K562 (cell line): ENCODE measurements around the gene RHOV. TPM values are rescaled to one million over a fixed set of nuclear protein-coding genes. Genes with fewer than 3 reads are reported as not detected.
A peak's percentile ranks its signal among the peaks of the same experiment; 100 is the strongest.

Experiments used
- ATAC-seq: fragments of 200-7000 bp; cut with Tn5 transposase; 3 replicates; pipeline ENCODE4 v1.9.1; 2020; ENCODE audit warnings: moderate library complexity
- BruUV-seq: library from RNA; stranded (reverse); fragments of 400-500 nt; replicated peaks from 2 replicates; lab custom pipeline; 2021; lab: Mats Ljungman, UMichigan
- CTCF ChIA-PET: fragments of 300-600 bp; formaldehyde crosslinking; extraction: SDS; loops from one replicate; lab custom pipeline; 2021; ENCODE audit warnings: low intra/inter-chr PET ratio; lab: Yijun Ruan, JAX
- POLR2A ChIA-PET: fragments of 300-600, 350-650 bp; sonication (Branson Sonifier 250); formaldehyde crosslinking; extraction: SDS; loops from one replicate; lab custom pipeline; 2021; ENCODE audit warnings: antibody characterized with exemption, inconsistent platforms; lab: Yijun Ruan, JAX
- DNase-seq, 4 experiments: peaks; one replicate each; pipeline versions ENCODE4 v3.0.0 to v3.0.0-alpha.2; 2011 to 2018; ENCODE audit warnings: low spot score in 3 of 4, mixed read lengths in 3 of 4; ENCODE audit errors: extremely low read depth in 1 of 4
- FAIRE-seq: peaks from 2 replicates; lab custom pipeline; 2011; peaks lifted over from hg19 to GRCh38; lab: Jason Lieb, UNC
- H2AFZ ChIP-seq: 2 replicates; pipeline ENCODE4 v1.6.0; 2011; ENCODE audit warnings: low read depth, low read length, control low read depth, inconsistent platforms
- H3K27ac ChIP-seq: fragments of 200-600 bp; 3 replicates; pipeline ENCODE4 v1.8.0; 2011; ENCODE audit warnings: low read depth, mild to moderate bottlenecking, control low read depth, inconsistent platforms, low read length, moderate library complexity, mixed read lengths; ENCODE audit errors: extremely low read depth
- H3K27me3 ChIP-seq, 2 experiments: fragments of 300-600 bp in 1 of 2; 2 replicates in 1 of 2; 3 replicates in 1 of 2; pipeline versions ENCODE4 v1.6.0 to v1.8.0; 2011; ENCODE audit warnings: inconsistent platforms in 2 of 2, low read length in 2 of 2, mild to moderate bottlenecking in 1 of 2, mixed read lengths in 1 of 2, moderate library complexity in 1 of 2; ENCODE audit not compliant: control insufficient read depth in 2 of 2, insufficient read depth in 2 of 2
- H3K36me3 ChIP-seq: fragments of 300-600 bp; 3 replicates; pipeline ENCODE4 v1.8.0; 2011; ENCODE audit warnings: mild to moderate bottlenecking, low read length, inconsistent platforms; ENCODE audit not compliant: control insufficient read depth, insufficient read depth
- H3K4me1 ChIP-seq, 2 experiments: fragments of 200-600 bp in 1 of 2; replicated peaks in 1 of 2; 2 replicates in 1 of 2; 3 replicates in 1 of 2; pipeline versions ENCODE4 v1.5.1 to v1.8.0; 2011; ENCODE audit warnings: inconsistent platforms in 2 of 2, low read length in 2 of 2, mild to moderate bottlenecking in 1 of 2, mixed read lengths in 1 of 2, moderate library complexity in 1 of 2; ENCODE audit not compliant: control insufficient read depth in 2 of 2, insufficient read depth in 2 of 2
- H3K4me2 ChIP-seq: 2 replicates; pipeline ENCODE4 v1.6.1; 2011; ENCODE audit warnings: low read length, control low read depth, inconsistent platforms, mixed read lengths; ENCODE audit not compliant: insufficient read depth
- H3K4me3 ChIP-seq: fragments of 200-600 bp; sonication (generic), shearing (Covaris generic); 2 replicates; pipeline ENCODE4 v1.5.1; 2016; ENCODE audit warnings: control low read depth, inconsistent platforms
- H3K79me2 ChIP-seq: fragments of 200-600 bp; 3 replicates; pipeline ENCODE4 v1.8.0; 2011; ENCODE audit warnings: low read length, inconsistent platforms; ENCODE audit not compliant: control insufficient read depth, insufficient read depth
- H3K9ac ChIP-seq, 2 experiments: 2 replicates each; pipeline versions ENCODE4 v1.6.0 to v1.6.1; 2011; ENCODE audit warnings: low read depth in 2 of 2, low read length in 2 of 2, control low read depth in 1 of 2, inconsistent platforms in 1 of 2, mild to moderate bottlenecking in 1 of 2, mixed read lengths in 1 of 2; ENCODE audit not compliant: insufficient read depth in 1 of 2
- H3K9me1 ChIP-seq: one replicate; pipeline ENCODE4 v1.6.0; 2011; ENCODE audit warnings: inconsistent platforms, mild to moderate bottlenecking, low read length, moderate library complexity; ENCODE audit not compliant: control insufficient read depth, insufficient read depth
- H3K9me3 ChIP-seq: replicated peaks from 2 replicates; pipeline ENCODE4 v1.5.1; 2011; ENCODE audit warnings: low read depth, low read length, inconsistent platforms; ENCODE audit not compliant: control insufficient read depth, insufficient read depth
- H4K20me1 ChIP-seq: replicated peaks from 2 replicates; pipeline ENCODE4 v1.6.1; 2011; ENCODE audit warnings: low read length, inconsistent platforms, mixed read lengths; ENCODE audit not compliant: control insufficient read depth, insufficient read depth
- CBX1 ChIP-seq: sonication (generic); IDR thresholded peaks from 2 replicates; pipeline ENCODE4 v1.6.1; 2016; ENCODE audit warnings: antibody characterized with exemption, low read depth, mild to moderate bottlenecking
- ID3 ChIP-seq, 2 experiments: fragments of 250-450 bp in 1 of 2; fragments of 450-650 bp in 1 of 2; sonication (Bioruptor Pico) in 1 of 2; IDR thresholded peaks; 2 replicates each; pipeline versions ENCODE4 v1.6.1 to v1.8.0; 2016 to 2021; ENCODE audit warnings: mild to moderate bottlenecking in 2 of 2, moderate library complexity in 2 of 2, missing compliant biosample characterization in 1 of 2, missing genetic modification characterization in 1 of 2
- MTA3 ChIP-seq: fragments of 450-650 bp; formaldehyde crosslinking; IDR thresholded peaks from 2 replicates; pipeline ENCODE4 v1.6.1; 2017; ENCODE audit warnings: mild to moderate bottlenecking, borderline replicate concordance
- NRF1 ChIP-seq, 2 experiments: fragments of 450-650 bp; IDR thresholded peaks in 1 of 2; conservative IDR thresholded peaks in 1 of 2; 2 replicates each; pipeline ENCODE4 v1.6.1; 2014; ENCODE audit warnings: mild to moderate bottlenecking in 2 of 2
- REST ChIP-seq, 2 experiments: fragments of 450-650 bp; formaldehyde crosslinking in 1 of 2; IDR thresholded peaks; 2 replicates each; pipeline versions ENCODE4 v1.4.0 to v1.6.1; 2014 to 2020; ENCODE audit warnings: mild to moderate bottlenecking in 2 of 2, borderline replicate concordance in 1 of 2, low read depth in 1 of 2
- SETDB1 ChIP-seq: IDR thresholded peaks from one replicate; pipeline ENCODE4 v1.6.1; 2012; ENCODE audit warnings: low read length, control low read depth, inconsistent platforms
- XRCC4 ChIP-seq: IDR thresholded peaks from one replicate; pipeline ENCODE4 v1.6.1; 2011; ENCODE audit not compliant: insufficient read depth, insufficient read length; ENCODE audit errors: extremely low read depth
- WGBS: fragments of 100-300 bp; shearing (Covaris generic); methylation state at CpG from one replicate; pipeline ENCODE4 v1.1.6; 2016; ENCODE audit warnings: low coverage, mixed read lengths; ENCODE audit not compliant: insufficient coverage; ENCODE audit errors: missing lambda C conversion rate; 5-methylcytosine and 5-hydroxymethylcytosine counted together
- in situ Hi-C: fragments of 300-500 bp; cut with MboI; formaldehyde crosslinking; loops from 4 replicates; pipeline ENCODE4 v1.15.0; 2018; ENCODE audit warnings: inconsistent platforms, mixed read lengths
- intact Hi-C: fragments of 100-400 bp; cut with micrococcal nuclease; formaldehyde crosslinking; loops from 2 replicates; pipeline ENCODE4 v1.14.2; 2022
- polyA plus RNA-seq, 8 experiments: library from polyadenylated mRNA; depleted of rRNA in 4 of 8; stranded (reverse) in 5 of 8; unstranded in 3 of 8; fragments of >200 nt; fragmentation: Nextera tagmentation in 2 of 8; fragmentation: Illumina TruSeq in 1 of 8; extraction: Ambion mirVana in 2 of 8; extraction: Trizol in 1 of 8; gene quantifications; 2 replicates each; pipeline versions ENCODE4 v1.2.1 to v1.2.3, GENCODE V29; 2011 to 2014; ENCODE audit warnings: inconsistent platforms in 1 of 8, missing spikeins in 1 of 8
- total RNA-seq, 7 experiments: library from RNA; depleted of rRNA in 6 of 7; stranded (reverse); fragments of >200 nt in 6 of 7; fragmentation: Illumina TruSeq in 2 of 7; extraction: Trizol in 2 of 7; gene quantifications; 2 replicates each; pipeline versions ENCODE4 v1.2.1 to v1.2.3, GENCODE V29; 2011 to 2021; ENCODE audit warnings: low replicate concordance in 1 of 7
- TF ChIP-seq, protein P1 (sequence below): fragments of 450-650 bp; IDR thresholded peaks from 2 replicates; pipeline ENCODE4 v1.6.1; 2016; ENCODE audit warnings: antibody characterized with exemption

Gene RHOV
- total and polyA plus RNA-seq, 9 of the 15 experiments (the other 6 are each of a cell fraction or from before 2014, with no cell fraction given), result 0.08 to 2.0 (median 1.1) TPM

GRCh38 chr15:40906091-40906990, 32.3 kb upstream of the RHOV start:
- POLR2A ChIA-PET, result interaction anchor here (1.0 kb wide), 1 partner anchor 113 kb away, joined by 4 read pairs; no protein-coding TSS in a partner anchor
- H3K27ac ChIP-seq, result peak overlapping the region; percentile 52; the same call in 2 of the 3 replicates
- FAIRE-seq (peak; percentile 44), DNase-seq (peak; percentile 90 to 96 (median 94)), ATAC-seq (peak; percentile 99)
- peaks cover 11 to 27% of the 10 kb centered on the region in 2 experiments; a peak in 4 of 5 replicates for H3K4me1 ChIP-seq
- H3K9me3 ChIP-seq, result no peaks in the 10 kb centered on the region
- peak overlapping the region; percentile 78 for H2AFZ ChIP-seq
- H3K79me2 ChIP-seq, result no peaks in the 10 kb centered on the region
- WGBS, result 7% methylated on average over 25 of the region's 36 CpGs
- intact Hi-C loops, result loop anchor here (1.0 to 5.0 kb wide), 2 partner anchors 61 to 116 kb away; no protein-coding TSS in a partner anchor
- H4K20me1 ChIP-seq, result peaks cover 23% of the 10 kb centered on the region; the same call in 1 of the 2 replicates
- H3K4me2 ChIP-seq, result peak overlapping the region; percentile 76
- peak overlapping the region; percentile 38 to 92; a peak in 3 of 4 replicates for H3K9ac ChIP-seq
- in situ Hi-C loops, result loop anchor here (5.0 kb wide), 1 partner anchor 116 kb away; no protein-coding TSS in a partner anchor
- no peaks in the 10 kb centered on the region for H3K9me1 ChIP-seq
- CTCF ChIA-PET, result interaction anchor here (0.6 to 5.5 kb wide), 7 partner anchors 12 to 426 kb away, joined by 3 to 74 read pairs (median 3); partner anchors contain the start of genes OIP5 and VPS18
- H3K36me3 ChIP-seq, result peaks cover 23% of the 10 kb centered on the region; the same call in 2 of the 3 replicates
- BruUV-seq, result no TSS peak
- no peaks in the 10 kb centered on the region for H3K27me3 ChIP-seq
- H3K4me3 ChIP-seq, result peak overlapping the region; percentile 34
- TF ChIP-seq CBX1, result no peak
- TF ChIP-seq NRF1 (conservative IDR thresholded peaks at IDR 0.05 in 1 of 2, IDR thresholded peaks at IDR 0.05 in 1 of 2), result peak; percentile 32 to 41
- no peak for TF ChIP-seq XRCC4
- no peak for TF ChIP-seq ID3 (CRISPR knock-in tag; IDR thresholded peaks at IDR 0.05)
- TF ChIP-seq ID3 (tag; IDR thresholded peaks at IDR 0.05), result 0 out of 2 replicates have a peak, but pooled peaks have one; percentile 30
- no peak for TF ChIP-seq SETDB1
- TF ChIP-seq REST (IDR thresholded peaks at IDR 0.05; ENCODE audit: borderline replicate concordance), result peak; percentile 78; the same call in 1 of the 2 replicates
- TF ChIP-seq REST (CRISPR knock-in tag; IDR thresholded peaks at IDR 0.05; ENCODE audit: low read depth), result 0 out of 2 replicates have a peak, but pooled peaks have one; percentile 18
- TF ChIP-seq, protein P1, sequence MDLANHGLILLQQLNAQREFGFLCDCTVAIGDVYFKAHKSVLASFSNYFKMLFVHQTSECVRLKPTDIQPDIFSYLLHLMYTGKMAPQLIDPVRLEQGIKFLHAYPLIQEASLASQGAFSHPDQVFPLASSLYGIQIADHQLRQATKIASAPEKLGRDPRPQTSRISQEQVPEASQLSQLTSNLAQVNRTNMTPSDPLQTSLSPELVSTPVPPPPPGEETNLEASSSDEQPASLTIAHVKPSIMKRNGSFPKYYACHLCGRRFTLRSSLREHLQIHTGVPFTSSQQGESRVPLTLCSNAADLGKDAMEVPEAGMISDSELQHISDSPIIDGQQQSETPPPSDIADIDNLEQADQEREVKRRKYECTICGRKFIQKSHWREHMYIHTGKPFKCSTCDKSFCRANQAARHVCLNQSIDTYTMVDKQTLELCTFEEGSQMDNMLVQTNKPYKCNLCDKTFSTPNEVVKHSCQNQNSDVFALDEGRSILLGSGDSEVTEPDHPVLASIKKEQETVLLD, result no peak
- peak; percentile 79 for TF ChIP-seq MTA3
